NB4 (cell line): ENCODE measurements around the gene PCCB.

Source experiments
- CTCF ChIP-seq: IDR thresholded peaks from one replicate; pipeline ENCODE4 v1.5.1; 2012; ENCODE audit warnings: low read depth, low read length
- MAX ChIP-seq: IDR thresholded peaks from 2 replicates; pipeline ENCODE4 v1.6.1; 2011; ENCODE audit warnings: low read depth, low read length
- MYC ChIP-seq: IDR thresholded peaks from 2 replicates; pipeline ENCODE4 v1.6.1; 2011; ENCODE audit warnings: low read depth, low read length
- POLR2A ChIP-seq: IDR thresholded peaks from 2 replicates; pipeline ENCODE4 v1.6.1; 2011; ENCODE audit warnings: mild to moderate bottlenecking; ENCODE audit not compliant: insufficient read length; ENCODE audit errors: extremely low read depth

GRCh38 chr3:136235545-136235944, 14.6 kb upstream of the PCCB start:
- no peak for TF ChIP-seq CTCF
- TF ChIP-seq POLR2A: no peak
- no peak for TF ChIP-seq MAX
- no peak for TF ChIP-seq MYC
